GM23338 (cell line): Measurements from ENCODE around the gene QPCTL.

Experiments used
- CREB1 ChIP-seq: fragments of 250-450 bp; sonication (Bioruptor Pico); IDR thresholded peaks from 2 replicates; pipeline ENCODE4 v1.5.0; 2020; ENCODE audit warnings: low read depth, mild to moderate bottlenecking, moderate library complexity
- POLR2AphosphoS5 ChIP-seq: IDR thresholded peaks from 2 replicates; pipeline ENCODE4 v1.6.1; 2016; ENCODE audit warnings: antibody characterized with exemption, low read depth
- TF ChIP-seq, protein P1 (sequence below), 2 experiments: fragments of 200-600 bp in 1 of 2; sonication (generic) in 1 of 2; conservative IDR thresholded peaks; 2 replicates each; pipeline versions ENCODE4 v1.5.1 to v1.6.1; 2016 to 2017; ENCODE audit warnings: antibody characterized with exemption in 2 of 2, low read depth in 2 of 2, mild to moderate bottlenecking in 2 of 2, moderate library complexity in 1 of 2

DNA sequence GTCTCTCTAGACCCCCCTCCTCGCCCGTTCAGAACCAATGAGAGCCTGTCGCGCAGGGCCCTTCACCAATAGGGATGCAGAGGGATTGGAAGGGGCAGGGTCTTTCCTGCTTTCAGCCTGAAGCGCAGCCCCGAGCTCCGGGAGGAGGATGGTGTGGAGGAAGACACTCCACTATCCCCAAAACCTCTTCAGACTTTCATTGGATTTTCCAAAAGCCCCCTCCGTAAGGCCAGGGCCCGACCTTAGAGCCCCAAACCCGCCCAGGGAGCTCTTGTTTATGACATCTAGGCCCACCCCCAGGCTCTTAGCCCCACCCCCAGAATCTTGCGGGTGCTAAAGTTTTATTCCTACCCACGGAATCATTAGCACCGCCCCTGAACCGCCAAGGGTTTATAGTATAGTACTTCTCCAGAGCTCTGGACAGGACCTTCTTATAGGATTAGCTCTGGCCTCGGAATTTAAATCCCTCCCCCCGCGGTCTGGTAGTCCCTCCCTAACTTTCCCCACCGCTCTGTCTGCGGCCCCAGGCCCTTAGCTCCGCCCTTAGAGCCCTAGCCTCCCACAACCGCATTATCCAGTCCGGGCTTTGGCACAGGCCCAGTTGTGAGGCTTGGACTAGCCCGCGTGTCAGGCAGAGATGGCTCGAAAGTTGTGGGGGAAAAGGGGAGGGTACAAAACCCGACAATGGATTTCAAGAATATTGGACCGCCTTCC lies 46.7 kb upstream of the QPCTL start:
- TF ChIP-seq POLR2AphosphoS5 (peak; percentile 17; the same call in 1 of the 2 replicates), CREB1 (CRISPR knock-in tag) (peak; percentile 70)
- TF ChIP-seq, protein P1, sequence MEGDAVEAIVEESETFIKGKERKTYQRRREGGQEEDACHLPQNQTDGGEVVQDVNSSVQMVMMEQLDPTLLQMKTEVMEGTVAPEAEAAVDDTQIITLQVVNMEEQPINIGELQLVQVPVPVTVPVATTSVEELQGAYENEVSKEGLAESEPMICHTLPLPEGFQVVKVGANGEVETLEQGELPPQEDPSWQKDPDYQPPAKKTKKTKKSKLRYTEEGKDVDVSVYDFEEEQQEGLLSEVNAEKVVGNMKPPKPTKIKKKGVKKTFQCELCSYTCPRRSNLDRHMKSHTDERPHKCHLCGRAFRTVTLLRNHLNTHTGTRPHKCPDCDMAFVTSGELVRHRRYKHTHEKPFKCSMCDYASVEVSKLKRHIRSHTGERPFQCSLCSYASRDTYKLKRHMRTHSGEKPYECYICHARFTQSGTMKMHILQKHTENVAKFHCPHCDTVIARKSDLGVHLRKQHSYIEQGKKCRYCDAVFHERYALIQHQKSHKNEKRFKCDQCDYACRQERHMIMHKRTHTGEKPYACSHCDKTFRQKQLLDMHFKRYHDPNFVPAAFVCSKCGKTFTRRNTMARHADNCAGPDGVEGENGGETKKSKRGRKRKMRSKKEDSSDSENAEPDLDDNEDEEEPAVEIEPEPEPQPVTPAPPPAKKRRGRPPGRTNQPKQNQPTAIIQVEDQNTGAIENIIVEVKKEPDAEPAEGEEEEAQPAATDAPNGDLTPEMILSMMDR (conservative IDR thresholded peaks at IDR 0.05; ENCODE audit: low read depth in 2 of 2): no peak
